Prostate gland (tissue), 2 donors: ENCODE data around the gene SLC28A2.

ENCODE experiments used
- CTCF ChIP-seq, 4 experiments: fragments of 200-600 bp in 2 of 4; fragments of 450-650 bp in 2 of 4; sonication (generic) in 2 of 4; IDR thresholded peaks; 1 replicate in 3 of 4; 2 replicates in 1 of 4; pipeline ENCODE4 v1.5.1; 2016 to 2019; ENCODE audit warnings: antibody characterized with exemption in 4 of 4, mild to moderate bottlenecking in 2 of 4, moderate library complexity in 2 of 4
- POLR2A ChIP-seq: fragments of 450-650 bp; IDR thresholded peaks from one replicate; pipeline ENCODE4 v1.6.1; 2016; ENCODE audit warnings: antibody characterized with exemption, mild to moderate bottlenecking
- POLR2AphosphoS5 ChIP-seq: sonication (generic); formaldehyde crosslinking; IDR thresholded peaks from one replicate; pipeline ENCODE4 v1.6.1; 2017; ENCODE audit warnings: antibody characterized with exemption

DNA sequence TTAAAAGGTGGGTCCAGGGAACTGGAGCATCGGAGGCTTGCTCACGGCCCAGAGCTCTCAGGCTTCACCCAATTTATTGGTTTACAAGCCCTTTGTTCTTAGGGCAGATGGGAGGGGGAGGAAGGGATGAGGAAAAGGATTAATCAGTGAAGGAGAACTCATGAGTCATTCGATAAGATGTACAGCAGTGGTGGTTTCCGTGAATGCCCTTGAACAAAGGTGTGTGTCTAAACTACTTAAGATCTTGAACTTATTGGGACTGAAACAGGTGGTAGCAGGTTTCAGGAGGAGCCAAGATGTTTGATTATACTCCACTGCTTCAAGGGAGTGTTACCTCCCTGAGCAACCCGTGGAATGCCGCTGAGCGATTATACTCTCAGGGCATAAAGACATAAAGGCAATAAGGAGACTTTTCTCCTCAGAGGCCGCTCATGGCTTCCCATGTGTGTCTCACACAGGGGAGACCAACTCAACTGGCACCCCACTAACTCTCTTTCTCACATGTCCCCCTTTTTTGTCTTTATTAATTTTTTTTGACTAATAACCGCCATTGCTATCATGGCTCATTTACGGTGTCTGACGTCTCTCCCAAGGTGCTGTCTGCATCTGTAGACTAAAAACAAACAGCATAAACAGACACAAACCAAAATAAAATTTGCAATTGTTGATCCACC is 17.3 kb upstream of the SLC28A2 start:
- TF ChIP-seq CTCF (IDR thresholded peaks at IDR 0.05) (no peak), POLR2A (no peak), POLR2AphosphoS5 (no peak)
